Endothelial cell of umbilical vein (primary cell): ENCODE measurements around the gene CEBPG. TPM values are rescaled to one million over a fixed set of nuclear protein-coding genes. Genes with fewer than 3 reads are reported as not detected.

ENCODE experiments used
- BruUV-seq: library from RNA; stranded (reverse); fragments of 400-500 nt; replicated peaks from 2 replicates; lab custom pipeline; 2021; lab: Mats Ljungman, UMichigan
- CTCF ChIA-PET: fragments of 300-600, 350-600 bp; sonication (Branson Sonifier 250); formaldehyde crosslinking; loops from one replicate; lab custom pipeline; 2021; ENCODE audit warnings: antibody characterized with exemption, inconsistent platforms; lab: Charles Lee
- POLR2A ChIA-PET: fragments of 300-600, 350-600 bp; sonication (Branson Sonifier 250); formaldehyde crosslinking; loops from one replicate; lab custom pipeline; 2021; ENCODE audit warnings: antibody characterized with exemption, inconsistent platforms; lab: Charles Lee
- DNase-seq: peaks from one replicate; pipeline ENCODE4 v3.0.0-alpha.2; 2011; ENCODE audit warnings: low read depth, low spot score
- FAIRE-seq: peaks from 2 replicates; lab custom pipeline; 2011; peaks lifted over from hg19 to GRCh38; lab: Jason Lieb, UNC
- H2AFZ ChIP-seq: 2 replicates; pipeline ENCODE4 v1.6.0; 2012; ENCODE audit warnings: low read depth, low read length, control low read depth, inconsistent platforms
- H3K27ac ChIP-seq: 2 replicates; pipeline ENCODE4 v1.5.1; 2011; ENCODE audit warnings: low read depth, mild to moderate bottlenecking, control low read depth, low read length, moderate library complexity; ENCODE audit not compliant: insufficient read depth
- H3K27me3 ChIP-seq, 2 experiments: 2 replicates each; pipeline versions ENCODE4 v1.6.0 to v1.6.1; 2011; ENCODE audit warnings: low read length in 2 of 2, mixed read lengths in 1 of 2; ENCODE audit not compliant: control insufficient read depth in 2 of 2, insufficient read depth in 2 of 2
- H3K36me3 ChIP-seq, 2 experiments: 2 replicates in 1 of 2; 3 replicates in 1 of 2; pipeline ENCODE4 v1.5.1; 2011; ENCODE audit warnings: low read length in 2 of 2, mild to moderate bottlenecking in 1 of 2, moderate library complexity in 1 of 2; ENCODE audit not compliant: control insufficient read depth in 2 of 2, insufficient read depth in 2 of 2; ENCODE audit errors: extremely low read depth in 1 of 2
- H3K4me1 ChIP-seq: 3 replicates; pipeline ENCODE4 v1.5.1; 2011; ENCODE audit warnings: mild to moderate bottlenecking, low read length; ENCODE audit not compliant: control insufficient read depth, insufficient read depth; ENCODE audit errors: extremely low read depth
- H3K4me2 ChIP-seq: 2 replicates; pipeline ENCODE4 v1.6.1; 2011; ENCODE audit warnings: low read length, control low read depth, mixed read lengths; ENCODE audit not compliant: insufficient read depth
- H3K4me3 ChIP-seq, 3 experiments: fragments of 200-600 bp in 1 of 3; sonication (generic), shearing (Covaris generic) in 1 of 3; replicated peaks in 1 of 3; 2 replicates each; pipeline ENCODE4 v1.5.1; 2011 to 2016; ENCODE audit warnings: control low read depth in 3 of 3, low read length in 3 of 3, mild to moderate bottlenecking in 2 of 3, inconsistent platforms in 1 of 3, low read depth in 1 of 3, moderate library complexity in 1 of 3; ENCODE audit not compliant: insufficient read depth in 1 of 3
- H3K79me2 ChIP-seq: 2 replicates; pipeline ENCODE4 v1.6.0; 2012; ENCODE audit warnings: low read length, inconsistent platforms; ENCODE audit not compliant: control insufficient read depth, insufficient read depth
- H3K9ac ChIP-seq: replicated peaks from 2 replicates; pipeline ENCODE3; 2011; ENCODE audit warnings: low read length, control low read depth; ENCODE audit not compliant: insufficient read depth; ENCODE audit errors: extremely low read depth
- H3K9me1 ChIP-seq: replicated peaks from 3 replicates; pipeline ENCODE4 v1.6.0; 2011; ENCODE audit warnings: mild to moderate bottlenecking, low read length; ENCODE audit not compliant: control insufficient read depth, insufficient read depth; ENCODE audit errors: extremely low read depth
- H3K9me3 ChIP-seq: replicated peaks from 2 replicates; pipeline ENCODE4 v1.5.1; 2012; ENCODE audit warnings: low read length, inconsistent platforms; ENCODE audit not compliant: control insufficient read depth, insufficient read depth
- H4K20me1 ChIP-seq: replicated peaks from 2 replicates; pipeline ENCODE3; 2011; ENCODE audit warnings: mild to moderate bottlenecking, low read length; ENCODE audit not compliant: control insufficient read depth, insufficient read depth; ENCODE audit errors: extremely low read depth
- CTCF ChIP-seq, 2 donors: IDR thresholded peaks; 1 replicate in 1 of 2; 2 replicates in 1 of 2; pipeline ENCODE4 v1.5.1; 2011; ENCODE audit warnings: low read length in 2 of 2, mild to moderate bottlenecking in 2 of 2, moderate library complexity in 2 of 2, control low read depth in 1 of 2, inconsistent platforms in 1 of 2, low read depth in 1 of 2; ENCODE audit not compliant: insufficient read depth in 1 of 2; ENCODE audit errors: extremely low read depth in 1 of 2
- EZH2 ChIP-seq: IDR thresholded peaks from 2 replicates; pipeline ENCODE4 v1.6.1; 2012; ENCODE audit warnings: borderline replicate concordance, low read depth, mild to moderate bottlenecking, moderate library complexity, low read length, inconsistent platforms; ENCODE audit not compliant: severe bottlenecking
- FOS ChIP-seq: IDR thresholded peaks from 2 replicates; pipeline ENCODE4 v1.6.1; 2011; ENCODE audit warnings: mild to moderate bottlenecking, low read length, moderate library complexity, borderline replicate concordance; ENCODE audit not compliant: insufficient read depth
- GATA2 ChIP-seq: IDR thresholded peaks from 2 replicates; pipeline ENCODE4 v1.7.0; 2011; ENCODE audit warnings: low read depth, mild to moderate bottlenecking, moderate library complexity, mixed read lengths, low read length; ENCODE audit not compliant: insufficient read length, insufficient read depth
- JUN ChIP-seq: IDR thresholded peaks from 2 replicates; pipeline ENCODE4 v1.6.1; 2011; ENCODE audit warnings: borderline replicate concordance, low read depth; ENCODE audit not compliant: insufficient read length, insufficient read depth
- MYC ChIP-seq: IDR thresholded peaks from one replicate; pipeline ENCODE4 v1.6.1; 2011; ENCODE audit warnings: mild to moderate bottlenecking, low read depth, low read length
- POLR2A ChIP-seq: IDR thresholded peaks from 2 replicates; pipeline ENCODE4 v1.6.1; 2012; ENCODE audit warnings: low read depth, mild to moderate bottlenecking, control low read depth, low read length
- POLR2AphosphoS5 ChIP-seq: IDR thresholded peaks from 2 replicates; pipeline ENCODE4 v1.6.1; 2012; ENCODE audit warnings: low read depth, mild to moderate bottlenecking, control low read depth, low read length, moderate library complexity; ENCODE audit not compliant: insufficient read depth
- dilution Hi-C: fragments of 300-500 bp; cut with MboI; formaldehyde crosslinking; loops from one replicate; pipeline ENCODE4 v1.15.0; 2019; ENCODE audit warnings: low sequenced_read_pairs; ENCODE audit not compliant: extremely low pct_ligation_motif_present
- intact Hi-C: fragments of 100-400 bp; cut with micrococcal nuclease; formaldehyde crosslinking; loops from one replicate; pipeline ENCODE4 v1.10.0; 2022
- polyA plus RNA-seq, 4 experiments: library from polyadenylated mRNA; depleted of rRNA in 3 of 4; stranded (reverse) in 3 of 4; unstranded in 1 of 4; fragments of >200 nt; gene quantifications; 2 replicates each; pipeline versions ENCODE4 v1.2.1 to v1.2.3, GENCODE V29; 2011 to 2012; ENCODE audit warnings: missing spikeins in 1 of 4
- total RNA-seq: library from RNA; stranded (reverse); gene quantifications from 2 replicates; pipeline ENCODE4 v1.2.3, GENCODE V29; 2021
- TF ChIP-seq, protein P1 (sequence below): IDR thresholded peaks from 2 replicates; pipeline ENCODE4 v1.6.1; 2011; ENCODE audit not compliant: insufficient read depth, insufficient read length

CEBPG gene
- total and polyA plus RNA-seq, 2 donors (not counting 3 experiments of a cell fraction or from before 2014, with no cell fraction given) = 10.2 to 24.6 TPM

DNA sequence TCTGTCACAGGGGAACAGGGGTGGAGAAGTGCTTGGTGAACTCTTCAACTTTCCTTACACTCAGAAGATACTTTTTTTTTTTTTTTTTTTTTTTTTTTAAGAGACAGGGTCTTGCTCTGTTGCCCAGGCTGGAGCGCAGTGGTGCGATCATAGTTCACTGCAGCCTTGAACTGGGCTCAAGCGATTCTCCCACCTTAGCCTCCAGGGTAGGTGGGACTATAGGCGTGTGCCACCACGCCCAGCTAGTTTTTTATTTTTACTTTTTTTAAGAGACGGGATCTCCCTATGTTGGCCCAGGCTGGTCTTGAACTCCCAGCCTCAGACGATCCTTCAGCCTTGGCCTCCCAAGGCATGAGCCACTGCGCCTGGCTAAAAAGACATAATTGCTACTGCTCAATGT is 11.5 kb downstream of the CEBPG start:
- Histone ChIP-seq H3K36me3 (peaks cover 0 to 9% of the 10 kb centered on the region in 2 experiments), H2AFZ (no peak overlapping the region), H3K27me3 (no peaks in the 10 kb centered on the region), H3K9me1 (no peaks in the 10 kb centered on the region), H3K9me3 (no peaks in the 10 kb centered on the region), H3K4me3 (no peak overlapping the region), H3K27ac (no peak overlapping the region), H3K9ac (no peak overlapping the region), H3K4me2 (no peak overlapping the region), H4K20me1 (peaks cover 6% of the 10 kb centered on the region), H3K79me2 (peaks cover 50% of the 10 kb centered on the region), H3K4me1 (no peaks in the 10 kb centered on the region)
- TF ChIP-seq MYC (no peak), JUN (no peak), POLR2AphosphoS5 (no peak), POLR2A (no peak), EZH2 (no peak), GATA2 (no peak), CTCF (IDR thresholded peaks at IDR 0.05; ENCODE audit: extremely low read depth in 1 of 2, insufficient read depth in 1 of 2, low read depth in 1 of 2, low read length in 2 of 2) (no peak), FOS (no peak)
- TF ChIP-seq, protein P1, sequence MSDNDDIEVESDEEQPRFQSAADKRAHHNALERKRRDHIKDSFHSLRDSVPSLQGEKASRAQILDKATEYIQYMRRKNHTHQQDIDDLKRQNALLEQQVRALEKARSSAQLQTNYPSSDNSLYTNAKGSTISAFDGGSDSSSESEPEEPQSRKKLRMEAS = no peak
- ChIA-PET POLR2A (no interaction called here), CTCF (interaction anchor here (2.0 kb wide), 1 partner anchor 9 kb away, joined by 8 read pairs; no protein-coding TSS in a partner anchor)
- FAIRE-seq (no peak), DNase-seq (no peak)
- dilution Hi-C loops (no loop called here), intact Hi-C loops (no loop called here)
- no TSS peak for BruUV-seq
